VCaP (cell line): ENCODE results near the gene STK11IP.

Source experiments
- H3K27ac ChIP-seq: fragments of 450-650 bp; 2 replicates; pipeline ENCODE4 v1.5.1; 2017
- TF ChIP-seq, protein P1 (sequence below): fragments of 450-650 bp; conservative IDR thresholded peaks from 2 replicates; pipeline ENCODE4 v1.5.1; 2017; ENCODE audit warnings: mild to moderate bottlenecking, moderate library complexity

The STK11IP gene

DNA sequence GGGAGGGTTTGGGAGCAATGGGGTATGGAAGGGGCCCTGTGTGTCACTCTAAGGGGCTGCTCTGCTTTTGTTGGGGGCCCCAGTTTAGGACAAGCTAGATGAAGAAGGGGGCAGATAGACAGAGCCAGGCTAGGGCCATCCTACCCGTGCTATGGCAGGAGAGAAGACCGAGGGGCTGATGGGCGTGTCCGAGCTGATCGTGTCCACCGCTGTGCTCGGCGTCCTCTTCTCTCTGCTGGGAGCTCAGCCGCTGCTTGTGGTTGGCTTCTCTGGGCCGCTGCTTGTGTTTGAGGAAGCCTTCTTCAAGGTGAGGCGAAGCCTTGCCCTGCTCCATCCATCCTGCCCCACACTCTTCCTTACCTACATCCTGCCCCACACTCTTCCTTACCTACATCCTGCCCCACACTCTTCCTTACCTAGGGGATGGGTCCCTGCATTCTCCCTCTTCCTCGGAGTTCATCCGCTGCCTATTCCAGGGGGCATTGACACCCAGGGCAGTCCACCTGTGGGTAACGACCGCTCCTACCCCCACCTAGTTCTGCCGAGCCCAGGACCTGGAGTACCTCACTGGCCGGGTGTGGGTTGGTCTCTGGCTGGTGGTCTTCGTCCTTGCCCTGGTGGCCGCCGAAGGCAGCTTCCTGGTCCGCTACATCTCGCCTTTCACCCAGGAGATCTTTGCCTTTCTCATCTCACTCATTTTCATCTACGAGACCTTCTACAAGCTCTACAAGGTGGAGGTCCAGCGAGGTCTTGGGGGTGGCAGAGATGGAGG, 38.7 kb downstream of the STK11IP start:
- no peak overlapping the region for H3K27ac ChIP-seq
- TF ChIP-seq, protein P1, sequence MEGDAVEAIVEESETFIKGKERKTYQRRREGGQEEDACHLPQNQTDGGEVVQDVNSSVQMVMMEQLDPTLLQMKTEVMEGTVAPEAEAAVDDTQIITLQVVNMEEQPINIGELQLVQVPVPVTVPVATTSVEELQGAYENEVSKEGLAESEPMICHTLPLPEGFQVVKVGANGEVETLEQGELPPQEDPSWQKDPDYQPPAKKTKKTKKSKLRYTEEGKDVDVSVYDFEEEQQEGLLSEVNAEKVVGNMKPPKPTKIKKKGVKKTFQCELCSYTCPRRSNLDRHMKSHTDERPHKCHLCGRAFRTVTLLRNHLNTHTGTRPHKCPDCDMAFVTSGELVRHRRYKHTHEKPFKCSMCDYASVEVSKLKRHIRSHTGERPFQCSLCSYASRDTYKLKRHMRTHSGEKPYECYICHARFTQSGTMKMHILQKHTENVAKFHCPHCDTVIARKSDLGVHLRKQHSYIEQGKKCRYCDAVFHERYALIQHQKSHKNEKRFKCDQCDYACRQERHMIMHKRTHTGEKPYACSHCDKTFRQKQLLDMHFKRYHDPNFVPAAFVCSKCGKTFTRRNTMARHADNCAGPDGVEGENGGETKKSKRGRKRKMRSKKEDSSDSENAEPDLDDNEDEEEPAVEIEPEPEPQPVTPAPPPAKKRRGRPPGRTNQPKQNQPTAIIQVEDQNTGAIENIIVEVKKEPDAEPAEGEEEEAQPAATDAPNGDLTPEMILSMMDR = no peak

DNA sequence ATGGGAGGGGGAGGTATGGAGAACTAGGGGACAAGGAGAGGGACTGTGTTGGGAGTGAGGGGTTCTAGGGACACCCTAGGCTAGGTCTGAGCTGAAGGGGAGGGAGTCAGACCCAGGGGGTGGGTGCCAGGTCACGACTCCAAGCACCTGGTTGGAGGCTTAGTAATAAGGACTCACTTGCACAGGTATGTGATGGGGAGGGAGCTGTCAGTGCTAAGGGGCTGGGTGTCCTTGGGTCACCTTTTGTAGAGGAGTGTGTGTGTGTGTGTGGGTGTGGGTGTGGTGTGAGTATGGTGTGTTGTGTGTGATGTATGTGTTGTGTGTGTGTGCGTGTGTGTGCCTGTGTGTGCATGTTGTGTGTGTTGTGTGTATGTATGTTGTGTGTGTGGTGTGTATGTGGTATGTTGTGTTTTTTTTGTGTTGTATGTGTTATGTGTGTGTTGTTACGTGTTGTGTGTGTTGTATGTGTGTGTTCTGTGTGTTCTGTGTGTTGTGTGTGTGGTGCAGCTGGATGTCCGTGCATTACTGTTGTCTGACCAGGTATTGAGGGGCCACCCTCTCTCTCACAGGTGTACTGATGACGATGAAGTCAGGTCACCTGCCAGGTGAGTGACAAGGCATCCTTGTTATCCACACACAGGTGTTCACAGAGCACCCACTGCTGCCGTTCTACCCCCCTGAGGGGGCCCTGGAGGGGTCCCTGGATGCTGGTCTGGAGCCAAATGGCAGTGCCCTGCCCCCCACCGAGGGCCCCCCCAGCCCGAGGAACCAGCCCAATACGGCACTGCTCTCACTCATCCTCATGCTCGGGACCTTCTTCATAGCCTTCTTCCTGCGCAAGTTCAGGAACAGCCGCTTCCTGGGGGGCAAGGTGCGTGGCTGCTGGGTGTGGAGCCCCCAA, 39.5 kb downstream of the STK11IP start:
- no peak overlapping the region for H3K27ac ChIP-seq

DNA sequence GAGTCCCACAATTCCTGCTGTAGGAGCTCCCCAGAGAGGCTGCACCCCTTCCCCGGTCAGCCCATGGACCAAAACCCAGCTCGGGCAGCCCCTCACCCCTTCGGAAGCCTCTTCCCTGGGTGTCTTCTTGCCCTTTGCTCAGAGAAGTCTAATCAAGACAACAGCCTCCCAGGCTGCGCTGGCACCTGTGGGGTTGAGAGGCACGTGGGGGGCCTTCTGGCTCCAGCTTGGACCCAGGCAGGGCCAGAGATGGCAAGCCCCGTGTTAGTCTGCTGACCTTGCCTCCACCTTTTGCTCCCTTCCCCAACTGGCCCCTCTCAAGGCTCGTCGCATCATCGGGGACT, 40.2 kb downstream of the STK11IP start:
- no peak overlapping the region for H3K27ac ChIP-seq
- TF ChIP-seq, protein P1 = no peak

More for the DNA sequence above, 39.5 kb downstream of the STK11IP start:
- TF ChIP-seq, protein P1 = no peak

DNA sequence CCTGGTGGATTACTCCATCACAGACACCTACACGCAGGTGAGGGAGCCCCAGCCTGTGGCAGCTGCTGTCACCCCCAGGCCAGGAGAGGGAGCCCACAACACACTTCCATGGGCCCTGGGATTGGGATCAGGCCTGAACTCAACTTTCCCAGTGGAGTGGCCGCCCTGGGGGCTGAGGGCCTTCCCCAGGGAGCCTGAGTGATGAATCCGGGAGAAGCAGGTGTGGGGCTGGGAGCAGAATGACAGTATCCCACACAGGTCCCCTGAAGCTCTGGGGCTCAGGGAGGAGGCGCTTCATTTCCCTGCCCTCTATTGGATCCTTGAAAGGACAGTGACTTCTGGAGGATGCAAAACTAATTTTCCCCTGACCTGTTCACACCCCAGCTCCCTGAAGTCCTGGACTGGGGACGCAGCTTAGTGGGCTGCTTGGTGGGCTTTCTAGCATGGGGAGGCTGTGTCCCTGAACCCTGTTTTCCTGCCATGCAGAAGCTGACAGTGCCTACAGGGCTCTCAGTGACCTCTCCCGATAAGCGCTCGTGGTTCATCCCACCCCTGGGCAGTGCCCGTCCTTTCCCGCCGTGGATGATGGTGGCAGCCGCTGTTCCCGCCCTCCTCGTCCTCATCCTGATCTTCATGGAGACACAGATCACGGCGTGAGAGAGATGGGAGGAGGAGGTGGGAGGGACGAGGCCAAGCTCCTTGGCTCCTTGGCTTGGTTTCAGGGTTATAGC, 40.7 kb downstream of the STK11IP start:
- H3K27ac ChIP-seq = no peak overlapping the region
- TF ChIP-seq, protein P1 = no peak

DNA sequence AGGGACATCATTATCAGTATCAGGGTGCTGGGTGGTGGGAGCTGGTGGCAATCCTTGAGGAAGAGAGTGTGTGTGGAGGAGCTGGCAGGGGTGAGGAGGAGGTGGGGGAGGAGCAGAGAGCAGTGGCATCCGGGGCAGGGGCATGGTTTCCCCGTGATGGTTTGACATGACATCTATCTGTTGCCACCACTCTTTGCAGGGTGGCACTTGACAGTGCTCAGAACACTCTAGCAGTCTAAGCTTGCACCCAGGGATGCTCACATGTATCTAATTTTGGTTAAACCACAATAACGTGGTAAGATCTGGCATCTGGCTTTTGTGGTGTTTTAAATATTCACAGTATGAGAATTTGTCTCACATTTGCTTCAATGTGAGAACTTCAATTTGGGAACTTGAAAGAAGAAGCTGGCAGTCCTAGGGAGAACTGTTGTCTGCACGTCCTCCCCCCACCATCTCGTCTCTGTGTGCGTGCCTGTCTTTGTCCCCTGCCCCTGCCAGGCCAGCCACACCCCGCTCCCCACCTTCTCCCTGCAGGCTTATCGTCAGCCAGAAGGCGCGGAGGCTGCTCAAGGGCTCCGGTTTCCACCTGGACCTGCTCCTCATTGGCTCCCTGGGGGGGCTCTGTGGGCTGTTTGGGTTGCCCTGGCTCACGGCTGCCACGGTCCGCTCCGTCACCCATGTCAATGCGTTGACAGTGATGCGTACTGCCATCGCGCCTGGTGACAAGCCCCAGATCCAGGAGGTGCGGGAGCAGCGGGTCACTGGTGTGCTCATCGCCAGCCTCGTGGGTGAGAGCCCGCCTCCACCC, 41.5 kb downstream of the STK11IP start:
- H3K27ac ChIP-seq = no peak overlapping the region
- TF ChIP-seq, protein P1 = no peak

DNA sequence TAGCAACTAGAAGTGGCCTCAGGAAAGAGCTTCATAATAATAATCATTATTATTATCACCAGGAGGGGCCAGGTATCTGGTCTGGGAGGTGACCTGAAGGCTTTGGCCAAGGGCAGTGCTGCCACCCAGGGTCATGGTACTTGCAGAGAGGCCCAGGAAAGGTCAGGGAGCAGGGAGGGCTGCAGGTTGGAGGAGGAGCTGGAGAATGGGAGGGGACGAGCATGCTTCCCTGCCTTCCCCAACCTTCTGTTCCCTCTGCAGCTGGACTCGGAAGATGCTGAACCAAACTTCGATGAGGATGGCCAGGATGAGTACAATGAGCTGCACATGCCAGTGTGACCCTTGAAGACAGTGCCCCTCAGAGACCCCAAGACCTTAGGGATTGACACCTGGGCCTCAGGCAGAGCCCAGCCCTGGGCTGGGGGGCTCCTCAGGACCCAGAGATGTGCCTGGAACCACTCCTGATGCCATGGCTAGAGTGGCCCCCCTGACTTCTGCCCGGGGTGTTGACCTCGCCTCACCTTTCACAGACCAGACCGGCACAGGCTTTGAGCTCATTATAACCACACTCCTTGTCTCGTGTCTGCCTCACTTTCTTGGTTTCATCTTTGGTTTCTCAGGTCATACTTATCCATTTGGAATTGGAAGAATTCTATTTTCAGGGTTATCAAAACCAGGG, 43.9 kb downstream of the STK11IP start:
- TF ChIP-seq, protein P1 = no peak
- H3K27ac ChIP-seq = no peak overlapping the region
